Type B pancreatic cell (in vitro differentiated cells): ENCODE data around the gene ADM2. TPM values are rescaled to one million over a fixed set of nuclear protein-coding genes. Genes with fewer than 3 reads are reported as not detected.

Source experiments
- DNase-seq: peaks from one replicate; pipeline ENCODE4 v3.0.0; 2021; ENCODE audit warnings: mixed read lengths; ENCODE audit not compliant: unreplicated experiment; ENCODE audit errors: extremely low spot score
- H3K27ac Mint-ChIP-seq: 2 replicates; pipeline ENCODE4 v1.8.0; 2021; ENCODE audit warnings: mild to moderate bottlenecking, mixed read lengths
- H3K27me3 Mint-ChIP-seq: 2 replicates; pipeline ENCODE4 v1.8.0; 2021; ENCODE audit warnings: mixed read lengths
- H3K36me3 Mint-ChIP-seq: 2 replicates; pipeline ENCODE4 v1.8.0; 2021; ENCODE audit warnings: mixed read lengths
- H3K4me1 Mint-ChIP-seq: one replicate; pipeline ENCODE4 v1.8.0; 2021; ENCODE audit warnings: mixed read lengths; ENCODE audit not compliant: unreplicated experiment
- H3K4me3 Mint-ChIP-seq: 2 replicates; pipeline ENCODE4 v1.8.0; 2021; ENCODE audit warnings: mild to moderate bottlenecking, mixed read lengths
- H3K9me3 Mint-ChIP-seq: 2 replicates; pipeline ENCODE4 v1.8.0; 2021; ENCODE audit warnings: mixed read lengths
- total RNA-seq: library from RNA; stranded (reverse); gene quantifications from 2 replicates; pipeline ENCODE4 v1.2.1, GENCODE V29; 2021; ENCODE audit warnings: low replicate concordance
- TF ChIP-seq, protein P1 (sequence below): fragments of 200-600 bp; sonication (generic); conservative IDR thresholded peaks from 2 replicates; pipeline ENCODE4 v1.5.0; 2021; ENCODE audit warnings: antibody characterized with exemption, mild to moderate bottlenecking

The ADM2 gene
- total RNA-seq, 1 donor from 2014 or later: 2.6 TPM

DNA sequence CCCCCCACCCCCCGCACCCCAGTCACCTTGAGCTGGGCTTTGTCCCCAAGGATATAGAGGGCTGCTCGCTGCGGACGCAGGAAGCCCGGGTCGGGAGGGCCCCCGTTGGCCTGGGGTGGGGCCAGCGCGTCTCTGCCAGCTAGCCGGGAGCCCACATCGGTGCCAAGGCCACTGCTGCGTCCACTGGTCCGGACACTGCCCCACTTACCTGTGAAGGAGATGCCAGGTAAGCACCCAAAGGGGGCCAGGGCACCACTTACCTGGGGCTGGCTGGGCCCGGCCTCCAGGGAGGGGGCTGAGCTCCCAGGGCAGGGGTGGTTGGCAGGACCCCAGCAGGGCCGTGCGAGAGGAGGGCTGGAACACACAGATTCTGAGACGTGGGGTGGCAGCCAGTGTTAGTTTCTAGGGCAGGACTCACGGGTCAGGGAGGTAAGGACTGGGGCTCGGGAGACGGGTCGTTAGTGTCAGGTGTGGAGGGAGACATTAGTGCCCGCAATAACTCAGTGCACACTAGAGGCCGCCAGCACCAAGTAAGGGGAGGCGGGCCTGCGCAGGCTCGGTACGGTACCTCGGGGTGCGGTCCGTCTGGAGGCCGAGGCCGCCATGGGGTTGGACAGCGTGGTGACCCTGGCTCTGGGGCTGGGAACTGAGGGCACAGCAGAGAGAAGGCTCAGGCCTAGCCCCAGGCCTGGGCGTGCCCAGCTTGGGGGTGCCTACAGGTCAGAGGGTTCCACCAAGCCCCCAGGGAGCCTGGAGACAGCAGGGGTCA, 24.7 kb upstream of the ADM2 start:
- Mint-ChIP-seq H3K4me1 (no peaks in the 10 kb centered on the region), H3K27me3 (no peaks in the 10 kb centered on the region), H3K4me3 (no peak overlapping the region), H3K36me3 (peaks cover 12% of the 10 kb centered on the region), H3K27ac (no peak overlapping the region), H3K9me3 (no peaks in the 10 kb centered on the region)
- TF ChIP-seq, protein P1, sequence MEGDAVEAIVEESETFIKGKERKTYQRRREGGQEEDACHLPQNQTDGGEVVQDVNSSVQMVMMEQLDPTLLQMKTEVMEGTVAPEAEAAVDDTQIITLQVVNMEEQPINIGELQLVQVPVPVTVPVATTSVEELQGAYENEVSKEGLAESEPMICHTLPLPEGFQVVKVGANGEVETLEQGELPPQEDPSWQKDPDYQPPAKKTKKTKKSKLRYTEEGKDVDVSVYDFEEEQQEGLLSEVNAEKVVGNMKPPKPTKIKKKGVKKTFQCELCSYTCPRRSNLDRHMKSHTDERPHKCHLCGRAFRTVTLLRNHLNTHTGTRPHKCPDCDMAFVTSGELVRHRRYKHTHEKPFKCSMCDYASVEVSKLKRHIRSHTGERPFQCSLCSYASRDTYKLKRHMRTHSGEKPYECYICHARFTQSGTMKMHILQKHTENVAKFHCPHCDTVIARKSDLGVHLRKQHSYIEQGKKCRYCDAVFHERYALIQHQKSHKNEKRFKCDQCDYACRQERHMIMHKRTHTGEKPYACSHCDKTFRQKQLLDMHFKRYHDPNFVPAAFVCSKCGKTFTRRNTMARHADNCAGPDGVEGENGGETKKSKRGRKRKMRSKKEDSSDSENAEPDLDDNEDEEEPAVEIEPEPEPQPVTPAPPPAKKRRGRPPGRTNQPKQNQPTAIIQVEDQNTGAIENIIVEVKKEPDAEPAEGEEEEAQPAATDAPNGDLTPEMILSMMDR: peak; percentile 47
- DNase-seq: no peak

DNA sequence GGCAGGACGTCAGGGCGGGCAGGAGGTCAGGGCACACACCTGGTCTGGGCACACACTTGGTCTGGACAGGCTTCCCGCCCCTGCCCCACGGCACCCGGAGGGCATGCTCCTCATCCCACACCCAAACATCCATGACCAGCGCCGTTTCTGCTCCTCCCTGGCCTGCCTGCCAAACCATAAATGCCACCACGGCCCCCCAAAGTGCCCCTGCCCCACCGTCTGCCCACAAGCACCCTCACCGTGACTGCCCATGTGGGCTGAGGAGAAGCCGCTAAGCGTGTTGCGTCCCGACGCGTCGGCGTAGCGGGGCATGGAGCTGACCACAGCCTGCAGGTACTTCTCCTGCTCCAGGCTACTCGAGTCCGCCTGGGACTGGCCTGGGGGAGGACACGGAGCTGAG, 22.3 kb upstream of the ADM2 start:
- H3K27me3 Mint-ChIP-seq: no peaks in the 10 kb centered on the region
- TF ChIP-seq, protein P1: no peak
- no peaks in the 10 kb centered on the region for H3K4me1 Mint-ChIP-seq
- H3K36me3 Mint-ChIP-seq: peaks cover 13% of the 10 kb centered on the region
- no peak overlapping the region for H3K27ac Mint-ChIP-seq
- no peak overlapping the region for H3K4me3 Mint-ChIP-seq
- no peaks in the 10 kb centered on the region for H3K9me3 Mint-ChIP-seq
- DNase-seq: no peak

DNA sequence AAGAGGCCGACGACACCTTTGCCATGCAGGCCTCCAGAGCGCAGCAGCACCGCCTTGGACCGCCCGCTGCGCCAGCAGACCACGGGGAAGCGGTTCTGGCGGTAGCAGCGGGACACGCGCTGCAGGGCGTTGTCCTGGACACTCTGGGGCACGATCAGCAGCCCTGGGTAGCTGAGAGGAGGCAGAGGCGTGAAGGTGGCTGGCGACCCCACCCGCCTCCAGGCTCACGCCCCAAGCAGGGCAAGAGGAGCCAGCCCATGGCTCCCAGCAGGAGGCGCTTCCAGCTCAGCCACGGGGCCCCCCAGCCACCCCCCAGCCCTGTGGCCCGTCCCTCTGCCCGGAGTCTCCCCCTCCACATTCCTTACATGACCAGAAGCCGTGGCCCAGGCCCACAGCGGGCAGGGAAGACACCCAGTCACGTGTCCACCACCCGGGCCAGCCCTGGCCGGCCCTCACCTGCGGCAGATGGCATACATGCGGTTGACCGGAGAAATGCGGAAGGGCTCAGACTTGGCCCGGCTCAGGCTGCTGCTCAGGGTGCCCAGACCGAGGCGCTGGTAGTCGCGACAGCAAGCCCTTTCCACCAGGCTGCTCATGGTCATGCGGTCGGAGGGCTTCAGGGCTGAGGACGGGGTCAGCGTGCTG, 21.7 kb upstream of the ADM2 start:
- no peaks in the 10 kb centered on the region for H3K27me3 Mint-ChIP-seq

DNA sequence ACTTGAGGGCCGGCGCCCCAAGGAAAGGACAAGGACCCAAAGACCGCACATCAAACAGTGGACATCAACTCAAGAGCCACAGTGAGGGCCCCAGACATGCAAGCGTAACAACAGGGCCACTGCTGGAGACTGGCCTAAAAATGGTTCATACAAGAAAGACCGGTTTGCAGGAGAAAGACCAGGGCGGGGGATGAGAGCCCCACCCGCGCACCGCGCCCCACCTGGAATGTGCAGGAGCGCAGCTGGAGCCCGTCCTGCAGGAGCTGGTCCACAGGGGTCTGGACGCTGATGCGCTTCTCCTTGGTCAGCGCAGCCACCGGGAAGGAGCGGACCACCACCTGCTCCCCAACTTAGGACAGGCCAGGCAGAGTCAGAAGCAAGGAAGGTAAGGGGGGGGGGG, 20.4 kb upstream of the ADM2 start:
- Mint-ChIP-seq H3K27me3 (no peaks in the 10 kb centered on the region), H3K9me3 (no peaks in the 10 kb centered on the region), H3K36me3 (peaks cover 13% of the 10 kb centered on the region), H3K4me3 (peak overlapping the region; percentile 83), H3K4me1 (no peaks in the 10 kb centered on the region), H3K27ac (peak overlapping the region; percentile 97)
- no peak for DNase-seq
- TF ChIP-seq, protein P1: no peak

More for the DNA sequence above, 21.7 kb upstream of the ADM2 start:
- H3K9me3 Mint-ChIP-seq: no peaks in the 10 kb centered on the region
- TF ChIP-seq, protein P1: no peak
- H3K4me1 Mint-ChIP-seq: no peaks in the 10 kb centered on the region
- no peak overlapping the region for H3K27ac Mint-ChIP-seq
- DNase-seq: no peak
- H3K4me3 Mint-ChIP-seq: no peak overlapping the region
- peaks cover 13% of the 10 kb centered on the region for H3K36me3 Mint-ChIP-seq

DNA sequence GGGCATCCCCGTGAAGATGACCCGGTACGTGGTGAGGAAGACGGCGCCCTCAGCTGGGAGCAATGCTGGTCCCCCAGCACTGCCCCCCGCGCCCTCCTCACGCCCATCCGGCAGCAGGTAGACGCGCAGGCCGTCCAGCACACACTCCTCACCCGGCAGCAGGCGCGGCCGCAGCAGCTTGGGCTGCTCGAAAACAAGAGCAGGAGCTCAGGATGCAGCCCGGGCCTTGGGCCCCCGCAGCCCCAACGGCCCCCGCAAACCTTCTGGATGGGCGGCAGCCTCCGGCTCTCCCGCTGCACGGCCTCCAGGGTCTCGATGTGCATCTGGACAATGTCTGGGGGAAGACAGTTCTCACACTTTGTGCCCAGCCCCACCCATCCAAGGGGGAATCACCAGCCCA, 19.8 kb upstream of the ADM2 start:
- Mint-ChIP-seq H3K27me3 (no peaks in the 10 kb centered on the region), H3K27ac (no peak overlapping the region), H3K4me1 (no peaks in the 10 kb centered on the region), H3K36me3 (peaks cover 13% of the 10 kb centered on the region), H3K9me3 (no peaks in the 10 kb centered on the region), H3K4me3 (no peak overlapping the region)
- DNase-seq: no peak
- TF ChIP-seq, protein P1: no peak
